AG04449 (cell line): ENCODE measurements around the gene IGF1R.
A peak's percentile ranks its signal among the peaks of the same experiment; 100 is the strongest.

Experiments used
- CTCF ChIA-PET: fragments of 350-600 bp; formaldehyde crosslinking; extraction: SDS; loops from one replicate; lab custom pipeline; 2021; ENCODE audit warnings: antibody characterized with exemption; lab: Yijun Ruan, JAX
- POLR2A ChIA-PET: fragments of 400-600, 350-600 bp; formaldehyde crosslinking; extraction: SDS; loops from one replicate; lab custom pipeline; 2020; ENCODE audit warnings: antibody characterized with exemption, inconsistent platforms; lab: Yijun Ruan, JAX
- DNase-seq: peaks from one replicate; pipeline ENCODE4 v3.0.0-alpha.2; 2010; ENCODE audit warnings: low read depth, low spot score
- H3K4me3 ChIP-seq: 2 replicates; pipeline ENCODE4 v1.5.1; 2011; ENCODE audit warnings: low read depth, mild to moderate bottlenecking, control low read depth, low read length
- CTCF ChIP-seq: IDR thresholded peaks from one replicate; pipeline ENCODE4 v1.5.1; 2011; ENCODE audit warnings: mild to moderate bottlenecking, moderate library complexity, low read length, control low read depth, inconsistent platforms; ENCODE audit not compliant: insufficient read depth; ENCODE audit errors: missing control alignments

Gene IGF1R

GRCh38 chr15:98744506-98744905 is 96.2 kb downstream of the IGF1R start:
- H3K4me3 ChIP-seq, result no peak overlapping the region
- TF ChIP-seq CTCF, result no peak
- DNase-seq, result no peak
- CTCF ChIA-PET, result interaction anchor here (0.7 to 1.9 kb wide), 4 partner anchors 16 to 160 kb away, joined by 3 to 4 read pairs (median 4); no protein-coding TSS in a partner anchor
- POLR2A ChIA-PET, result no interaction called here

GRCh38 chr15:98745179-98745578 is 96.8 kb downstream of the IGF1R start:
- DNase-seq, result no peak
- no peak overlapping the region for H3K4me3 ChIP-seq
- ChIA-PET CTCF (interaction anchor here (1.3 to 1.9 kb wide), 2 partner anchors 16 to 34 kb away, joined by 3 to 4 read pairs; no protein-coding TSS in a partner anchor), POLR2A (no interaction called here)
- TF ChIP-seq CTCF, result no peak

- DNase-seq, result peak; percentile 10
- H3K4me3 ChIP-seq, result no peak overlapping the region
- POLR2A ChIA-PET, result no interaction called here
These were observed 97.5 kb downstream of the IGF1R start for GRCh38 chr15:98745650-98746374.

GRCh38 chr15:98746375-98747155 is 98.2 kb downstream of the IGF1R start:
- ChIA-PET POLR2A (no interaction called here), CTCF (interaction anchor here (1.0 kb wide), 1 partner anchor 33 kb away, joined by 3 read pairs; no protein-coding TSS in a partner anchor)
- no peak for DNase-seq
- TF ChIP-seq CTCF, result no peak
- H3K4me3 ChIP-seq, result no peak overlapping the region

More at GRCh38 chr15:98745650-98746374, 97.5 kb downstream of the IGF1R start:
- CTCF ChIA-PET, result interaction anchor here (1.3 to 1.9 kb wide), 2 partner anchors 17 to 34 kb away, joined by 3 to 4 read pairs; no protein-coding TSS in a partner anchor
- no peak for TF ChIP-seq CTCF

- no peak for TF ChIP-seq CTCF
- ChIA-PET POLR2A (no interaction called here), CTCF (interaction anchor here (0.5 to 2.8 kb wide), 4 partner anchors 8 to 28 kb away, joined by 3 to 11 read pairs (median 4); no protein-coding TSS in a partner anchor)
- H3K4me3 ChIP-seq, result no peak overlapping the region
- no peak for DNase-seq
These were observed 103.4 kb downstream of the IGF1R start for GRCh38 chr15:98751767-98752166.
